CD4-positive, alpha-beta T cell (primary cell): ENCODE results near the gene SH3TC2. TPM values are rescaled to one million over a fixed set of nuclear protein-coding genes. Genes with fewer than 3 reads are reported as not detected.

Source experiments
- ATAC-seq: fragments of 200-7000 bp; cut with Tn5 transposase; one replicate; pipeline ENCODE4 v1.10.0; 2022; ENCODE audit warnings: mild to moderate bottlenecking; ENCODE audit not compliant: poor library complexity
- CTCF ChIA-PET: fragments of 350-600 bp; sonication (Branson Sonifier 250); formaldehyde crosslinking; loops from one replicate; lab custom pipeline; 2021; ENCODE audit warnings: antibody characterized with exemption, inconsistent platforms; lab: Charles Lee
- POLR2A ChIA-PET: fragments of 350-600 bp; sonication (Branson Sonifier 250); formaldehyde crosslinking; loops from one replicate; lab custom pipeline; 2021; ENCODE audit warnings: antibody characterized with exemption, inconsistent platforms; lab: Charles Lee
- DNase-seq, 14 experiments: peaks; one replicate each; pipeline ENCODE4 v3.0.0-alpha.2; 2013 to 2020; ENCODE audit warnings: mixed read lengths in 2 of 14
- H3K27ac ChIP-seq, 2 donors: one replicate each; pipeline versions ENCODE4 v1.5.1 to v1.7.0; 2013; ENCODE audit warnings: low read length in 2 of 2, low read depth in 1 of 2, mild to moderate bottlenecking in 1 of 2
- H3K27me3 ChIP-seq, 2 experiments: 1 replicate in 1 of 2; 2 replicates in 1 of 2; pipeline versions ENCODE4 v1.6.1 to v1.7.0; 2013; ENCODE audit warnings: low read length in 2 of 2, control low read depth in 1 of 2, mild to moderate bottlenecking in 1 of 2, moderate library complexity in 1 of 2; ENCODE audit not compliant: insufficient read depth in 2 of 2, control insufficient read depth in 1 of 2
- H3K36me3 ChIP-seq: one replicate; pipeline ENCODE4 v1.6.1; 2013; ENCODE audit warnings: low read length, control low read depth; ENCODE audit not compliant: insufficient read depth
- H3K4me1 ChIP-seq: one replicate; pipeline ENCODE4 v1.6.1; 2013; ENCODE audit warnings: low read length, control low read depth; ENCODE audit not compliant: insufficient read depth
- H3K4me3 ChIP-seq: one replicate; pipeline ENCODE4 v1.5.1; 2013; ENCODE audit warnings: mild to moderate bottlenecking, low read length, moderate library complexity
- H3K9me3 ChIP-seq, 2 experiments: 1 replicate in 1 of 2; 2 replicates in 1 of 2; pipeline versions ENCODE4 v1.6.1 to v1.7.0; 2013; ENCODE audit warnings: low read length in 2 of 2, mild to moderate bottlenecking in 2 of 2, control low read depth in 1 of 2, moderate library complexity in 1 of 2; ENCODE audit not compliant: control insufficient read depth in 1 of 2, insufficient read depth in 1 of 2
- H3K27ac Mint-ChIP-seq: one replicate; pipeline ENCODE4 v1.8.0; 2020; ENCODE audit warnings: mixed read lengths
- H3K27me3 Mint-ChIP-seq: one replicate; pipeline ENCODE4 v1.8.0; 2021; ENCODE audit warnings: mixed read lengths
- H3K36me3 Mint-ChIP-seq: one replicate; pipeline ENCODE4 v1.8.0; 2021; ENCODE audit warnings: low read depth, mixed read lengths
- H3K4me1 Mint-ChIP-seq: one replicate; pipeline ENCODE4 v1.8.0; 2021; ENCODE audit warnings: low read depth, mixed read lengths
- H3K4me3 Mint-ChIP-seq: one replicate; pipeline ENCODE4 v1.8.0; 2020; ENCODE audit warnings: mild to moderate bottlenecking, mixed read lengths
- H3K9me3 Mint-ChIP-seq: one replicate; pipeline ENCODE4 v1.8.0; 2020; ENCODE audit warnings: mixed read lengths
- CTCF ChIP-seq: fragments of 200-600 bp; IDR thresholded peaks from one replicate; pipeline ENCODE4 v1.8.0; 2022; ENCODE audit warnings: antibody characterized with exemption, mild to moderate bottlenecking
- intact Hi-C, 2 experiments: fragments of 100-400 bp; cut with DNase I in 1 of 2; cut with micrococcal nuclease in 1 of 2; formaldehyde crosslinking; loops; one replicate each; pipeline versions ENCODE4 v1.15.1 to v1.9.0; 2023 to 2025; cut with DNase I, micrococcal nuclease
- total RNA-seq, 174 experiments: library from RNA in 2 of 174; stranded (reverse) in 2 of 174; gene quantifications; one replicate each; pipeline ENCODE4 v1.2.3 and lab custom pipeline; 2021 to 2026

The SH3TC2 gene
- total RNA-seq, 2 experiments from 2014 or later = not detected

- no peak for DNase-seq
- Histone ChIP-seq H3K4me3 (no peak overlapping the region), H3K4me1 (no peaks in the 10 kb centered on the region), H3K36me3 (no peaks in the 10 kb centered on the region), H3K27me3 (peaks cover 0 to 6% of the 10 kb centered on the region in 2 experiments), H3K27ac (no peak overlapping the region), H3K9me3 (peaks cover 0 to 6% of the 10 kb centered on the region in 2 experiments)
- H3K27me3 Mint-ChIP-seq = peaks cover 18% of the 10 kb centered on the region
- no peaks in the 10 kb centered on the region for H3K36me3 Mint-ChIP-seq
- no peak for TF ChIP-seq CTCF
- intact Hi-C loops = no loop called here
- ATAC-seq = no peak
- H3K27ac Mint-ChIP-seq = no peak overlapping the region
- H3K9me3 Mint-ChIP-seq = no peaks in the 10 kb centered on the region
- ChIA-PET CTCF (no interaction called here), POLR2A (no interaction called here)
- H3K4me1 Mint-ChIP-seq = no peaks in the 10 kb centered on the region
- no peak overlapping the region for H3K4me3 Mint-ChIP-seq
Observed at GRCh38 chr5:149069711-149070110, 6.8 kb upstream of the SH3TC2 start.

- Mint-ChIP-seq H3K4me3 (no peak overlapping the region), H3K27ac (no peak overlapping the region), H3K4me1 (no peaks in the 10 kb centered on the region), H3K27me3 (peaks cover 10% of the 10 kb centered on the region), H3K36me3 (no peaks in the 10 kb centered on the region), H3K9me3 (no peaks in the 10 kb centered on the region)
- TF ChIP-seq CTCF = no peak
- ChIA-PET CTCF (no interaction called here), POLR2A (no interaction called here)
- intact Hi-C loops = no loop called here
- DNase-seq (no peak), ATAC-seq (no peak)
- H3K4me1 ChIP-seq = no peaks in the 10 kb centered on the region
- H3K36me3 ChIP-seq = no peaks in the 10 kb centered on the region
- no peaks in the 10 kb centered on the region for H3K9me3 ChIP-seq
- H3K27me3 ChIP-seq = no peaks in the 10 kb centered on the region
- H3K4me3 ChIP-seq = no peak overlapping the region
- H3K27ac ChIP-seq = no peak overlapping the region
Observed at GRCh38 chr5:149063896-149064478, 1.1 kb upstream of the SH3TC2 start.

GRCh38 chr5:149062371-149063016 lies 368 bp downstream of the SH3TC2 start:
- H3K4me1 Mint-ChIP-seq = no peaks in the 10 kb centered on the region
- no peak overlapping the region for H3K27ac ChIP-seq
- no peaks in the 10 kb centered on the region for H3K4me1 ChIP-seq
- no peaks in the 10 kb centered on the region for H3K9me3 ChIP-seq
- no peak overlapping the region for H3K4me3 Mint-ChIP-seq
- CTCF ChIA-PET = no interaction called here
- H3K36me3 ChIP-seq = no peaks in the 10 kb centered on the region
- POLR2A ChIA-PET = no interaction called here
- intact Hi-C loops = no loop called here
- TF ChIP-seq CTCF = no peak
- ATAC-seq (no peak), DNase-seq (no peak)
- peaks cover 5% of the 10 kb centered on the region for H3K9me3 Mint-ChIP-seq
- H3K27me3 ChIP-seq = peaks cover 0 to 4% of the 10 kb centered on the region in 2 experiments
- no peaks in the 10 kb centered on the region for H3K36me3 Mint-ChIP-seq
- H3K27ac Mint-ChIP-seq = no peak overlapping the region
- peaks cover 10% of the 10 kb centered on the region for H3K27me3 Mint-ChIP-seq
- no peak overlapping the region for H3K4me3 ChIP-seq
